Endothelial cell (in vitro differentiated cells): ENCODE measurements around the gene TSC22D3. TPM values are rescaled to one million over a fixed set of nuclear protein-coding genes. Genes with fewer than 3 reads are reported as not detected.

Experiments
- DNase-seq: peaks from one replicate; pipeline ENCODE4 v3.0.0; 2021; ENCODE audit warnings: low spot score
- H3K27ac Mint-ChIP-seq: one replicate; pipeline ENCODE4 v1.8.0; 2021; ENCODE audit warnings: mixed read lengths, inconsistent platforms; ENCODE audit not compliant: unreplicated experiment
- H3K27me3 Mint-ChIP-seq: one replicate; pipeline ENCODE4 v1.8.0; 2021; ENCODE audit warnings: mild to moderate bottlenecking, moderate library complexity, mixed read lengths, inconsistent platforms; ENCODE audit not compliant: unreplicated experiment
- H3K36me3 Mint-ChIP-seq: one replicate; pipeline ENCODE4 v1.8.0; 2021; ENCODE audit warnings: mild to moderate bottlenecking, low read depth, mixed read lengths, inconsistent platforms; ENCODE audit not compliant: unreplicated experiment
- H3K4me1 Mint-ChIP-seq: one replicate; pipeline ENCODE4 v1.8.0; 2021; ENCODE audit warnings: mild to moderate bottlenecking, mixed read lengths, inconsistent platforms; ENCODE audit not compliant: unreplicated experiment
- H3K4me3 Mint-ChIP-seq: one replicate; pipeline ENCODE4 v1.8.0; 2021; ENCODE audit warnings: mild to moderate bottlenecking, mixed read lengths, inconsistent platforms; ENCODE audit not compliant: unreplicated experiment
- H3K9me3 Mint-ChIP-seq: one replicate; pipeline ENCODE4 v1.8.0; 2021; ENCODE audit warnings: mixed read lengths, inconsistent platforms; ENCODE audit not compliant: unreplicated experiment
- CTCF ChIP-seq: fragments of 200-600 bp; sonication (generic); IDR thresholded peaks from one replicate; pipeline ENCODE4 v1.5.0; 2021; ENCODE audit warnings: antibody characterized with exemption; ENCODE audit not compliant: unreplicated experiment
- total RNA-seq: library from RNA; stranded (reverse); fragmentation: NEBNext Ultra II Directional; extraction: Animal tissue kit (Norgen Biotek cat#: 25700); gene quantifications from one replicate; pipeline ENCODE4 v1.2.1, GENCODE V29; 2021; ENCODE audit not compliant: unreplicated experiment

TSC22D3 gene
- total RNA-seq, 1 donor from 2014 or later = 68.7 TPM

DNA sequence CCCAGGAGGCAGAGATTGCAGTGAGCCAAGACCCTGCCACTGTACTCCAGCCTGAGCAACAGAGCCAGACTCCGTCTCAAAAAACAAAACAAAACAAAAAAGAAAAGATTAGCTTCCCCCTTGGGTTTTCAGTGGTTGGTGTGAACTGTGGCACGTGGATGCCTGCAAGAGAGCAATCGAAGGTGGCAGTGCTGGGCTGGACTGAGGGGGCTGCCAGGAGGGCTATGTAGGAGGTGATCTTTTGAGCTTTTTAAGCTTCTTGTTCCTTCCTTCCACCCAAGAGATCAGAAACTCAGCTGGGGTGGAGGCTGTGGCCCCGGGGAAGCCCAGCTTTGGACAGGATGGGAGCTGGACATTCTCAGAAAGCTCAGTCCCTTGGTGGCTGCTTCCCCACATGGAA, 97.7 kb downstream of the TSC22D3 start:
- Mint-ChIP-seq H3K9me3 (no peaks in the 10 kb centered on the region), H3K4me1 (peaks cover 9% of the 10 kb centered on the region), H3K4me3 (no peak overlapping the region), H3K27ac (no peak overlapping the region), H3K36me3 (no peaks in the 10 kb centered on the region), H3K27me3 (peaks cover 4% of the 10 kb centered on the region)
- DNase-seq = no peak
- no peak for TF ChIP-seq CTCF

- Mint-ChIP-seq H3K4me1 (peaks cover 6% of the 10 kb centered on the region), H3K27me3 (peaks cover 3% of the 10 kb centered on the region), H3K36me3 (no peaks in the 10 kb centered on the region), H3K9me3 (no peaks in the 10 kb centered on the region), H3K4me3 (no peak overlapping the region), H3K27ac (no peak overlapping the region)
- no peak for DNase-seq
- no peak for TF ChIP-seq CTCF
These were observed 98.1 kb downstream of the TSC22D3 start for GRCh38 chrX:107677501-107677901.

DNA sequence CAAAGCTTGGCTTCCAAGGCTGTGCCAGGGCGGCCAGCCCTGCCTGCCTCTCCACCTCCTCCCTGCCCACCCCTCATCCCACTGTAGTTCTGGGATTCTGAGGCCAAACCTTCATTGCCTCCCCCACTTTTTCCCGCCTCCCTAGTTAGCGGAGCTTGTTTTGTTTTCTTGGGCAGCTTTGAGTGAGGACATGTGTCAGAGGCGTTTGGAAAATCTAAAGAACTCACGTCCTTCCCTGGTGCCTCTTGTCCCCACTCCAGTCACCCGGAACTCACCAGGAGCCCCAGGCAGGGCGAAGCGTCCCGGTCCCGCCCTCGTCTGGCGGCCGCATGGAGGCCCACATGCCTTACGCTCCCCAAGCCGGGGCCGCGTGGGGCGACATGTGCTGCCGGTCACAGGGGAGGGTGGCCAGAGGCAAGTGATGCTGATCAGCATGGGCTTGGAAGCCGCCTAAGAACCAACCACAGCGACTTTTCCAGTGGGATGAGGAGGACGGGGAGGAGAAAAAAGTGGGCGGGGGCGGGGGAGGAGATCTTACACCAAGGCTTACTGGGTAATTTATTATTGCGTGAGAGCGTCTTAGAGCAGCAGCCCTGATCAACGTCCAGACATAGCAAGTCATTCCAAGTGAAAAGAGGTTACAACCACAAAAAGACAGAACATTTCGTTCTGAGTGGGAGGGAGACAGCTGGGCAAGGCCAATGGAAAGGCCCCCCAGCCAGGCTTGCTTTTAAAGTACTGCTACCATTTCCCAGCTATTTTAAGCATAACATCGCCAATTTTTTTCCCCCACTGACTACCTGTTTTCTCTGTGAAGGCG, 98.8 kb downstream of the TSC22D3 start:
- DNase-seq = no peak
- Mint-ChIP-seq H3K9me3 (no peaks in the 10 kb centered on the region), H3K27ac (no peak overlapping the region), H3K27me3 (no peaks in the 10 kb centered on the region), H3K36me3 (no peaks in the 10 kb centered on the region), H3K4me1 (peaks cover 6% of the 10 kb centered on the region), H3K4me3 (no peak overlapping the region)
- no peak for TF ChIP-seq CTCF

DNA sequence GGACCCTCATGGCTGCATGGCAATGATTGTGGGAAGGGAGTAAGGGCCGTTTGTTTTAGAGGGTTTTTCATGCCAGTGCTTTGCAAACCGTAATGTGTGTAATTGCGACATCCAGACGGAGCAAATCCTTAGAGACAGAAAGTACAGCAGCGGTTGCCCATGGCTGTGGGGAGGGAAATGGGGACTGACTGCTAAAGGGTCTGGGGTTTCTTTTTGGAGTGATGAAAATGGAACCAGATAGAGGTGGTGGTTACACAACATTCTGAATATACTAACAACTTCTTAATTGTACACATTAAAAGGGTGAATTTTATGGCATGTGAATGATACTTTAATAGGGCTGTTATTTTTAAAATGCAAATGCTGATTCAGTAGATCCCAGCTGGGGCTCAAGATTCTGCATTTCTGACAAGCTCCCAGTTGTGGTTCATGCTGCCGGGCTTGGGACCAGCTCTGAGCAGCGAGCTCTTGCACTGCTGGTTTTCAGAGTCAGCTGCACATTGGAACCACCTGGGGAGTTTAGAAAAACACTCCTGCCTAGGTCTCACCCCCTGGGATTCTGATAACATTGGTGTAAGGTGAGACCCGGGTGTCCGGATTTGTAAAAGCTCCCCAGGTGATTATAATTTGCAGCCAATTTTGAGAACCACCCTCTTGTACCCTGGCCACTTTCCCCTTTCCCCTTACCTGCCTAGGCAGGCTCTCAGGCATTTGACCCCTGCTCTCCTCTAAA, 99.6 kb downstream of the TSC22D3 start:
- no peak for DNase-seq

More for the DNA sequence above, 99.6 kb downstream of the TSC22D3 start:
- TF ChIP-seq CTCF = no peak
- no peaks in the 10 kb centered on the region for H3K36me3 Mint-ChIP-seq
- H3K4me3 Mint-ChIP-seq = no peak overlapping the region
- H3K27ac Mint-ChIP-seq = no peak overlapping the region
- no peaks in the 10 kb centered on the region for H3K9me3 Mint-ChIP-seq
- no peaks in the 10 kb centered on the region for H3K27me3 Mint-ChIP-seq
- H3K4me1 Mint-ChIP-seq = peaks cover 3% of the 10 kb centered on the region
